ENCODE data around the gene CACNG6. TPM values are rescaled to one million over a fixed set of nuclear protein-coding genes. Genes with fewer than 3 reads are reported as not detected.

Gene CACNG6
- total RNA-seq, 5 donors from 2014 or later (not counting 1 experiment from before 2014, with no cell fraction given): not detected

DNA sequence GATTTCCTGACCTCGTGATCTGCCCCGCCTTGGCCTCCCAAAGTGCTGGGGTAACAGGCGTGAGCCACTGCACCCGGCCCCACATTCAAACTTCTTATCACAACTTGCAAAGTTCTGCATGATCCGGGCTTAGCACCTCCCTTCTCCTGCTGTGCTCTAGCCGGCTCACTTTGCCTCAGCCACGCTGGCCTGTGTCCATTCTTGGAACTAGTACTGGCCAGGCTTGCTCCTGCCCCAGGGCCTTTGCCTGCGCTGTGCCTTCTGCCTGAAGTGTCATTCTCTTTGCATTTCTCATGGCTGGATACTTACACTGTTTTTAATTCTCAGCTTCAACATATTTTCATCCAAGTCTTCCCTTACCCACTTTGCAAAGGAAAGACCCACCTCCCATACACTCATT, 29.9 kb downstream of the CACNG6 start:
- H3K27me3 Mint-ChIP-seq: peaks cover 29 to 42% of the 10 kb centered on the region in 2 donors
- no peak overlapping the region for H3K4me3 Mint-ChIP-seq
- H3K27ac Mint-ChIP-seq: no peak overlapping the region
- Histone ChIP-seq H3K27me3 (replicated peaks in 1 of 2; ENCODE audit: control insufficient read depth in 2 of 2, extremely low read depth in 1 of 2, insufficient read depth in 2 of 2, low read length in 1 of 2) (peaks cover 0 to 54% of the 10 kb centered on the region in 2 experiments), H3K9me3 (no peaks in the 10 kb centered on the region), H3K36me3 (ENCODE audit: control insufficient read depth in 2 of 2, extremely low read depth in 1 of 2, insufficient read depth in 1 of 2, low read length in 1 of 2) (no peaks in the 10 kb centered on the region), H3K4me3 (ENCODE audit: control insufficient read depth in 1 of 2, extremely low read depth in 1 of 2, low read length in 1 of 2) (no peak overlapping the region), H3K27ac (ENCODE audit: low read length) (no peak overlapping the region), H3K4me1 (ENCODE audit: control insufficient read depth in 1 of 2, extremely low read depth in 1 of 2, insufficient read depth in 2 of 2, low read length in 2 of 2) (peaks cover 0 to 7% of the 10 kb centered on the region in 2 experiments)
- 86% methylated on average over 8 of the region's 8 CpGs for WGBS (ENCODE audit: insufficient coverage)
- H3K4me1 Mint-ChIP-seq: peaks cover 0 to 3% (median 2%) of the 10 kb centered on the region in 3 donors
- DNase-seq (no peak), ATAC-seq (replicated peaks in 1 of 4) (no peak)
- POLR2A ChIA-PET: no interaction called here
- CTCF ChIA-PET: no interaction called here
- H3K9me3 Mint-ChIP-seq: no peaks in the 10 kb centered on the region
- no peaks in the 10 kb centered on the region for H3K36me3 Mint-ChIP-seq

DNA sequence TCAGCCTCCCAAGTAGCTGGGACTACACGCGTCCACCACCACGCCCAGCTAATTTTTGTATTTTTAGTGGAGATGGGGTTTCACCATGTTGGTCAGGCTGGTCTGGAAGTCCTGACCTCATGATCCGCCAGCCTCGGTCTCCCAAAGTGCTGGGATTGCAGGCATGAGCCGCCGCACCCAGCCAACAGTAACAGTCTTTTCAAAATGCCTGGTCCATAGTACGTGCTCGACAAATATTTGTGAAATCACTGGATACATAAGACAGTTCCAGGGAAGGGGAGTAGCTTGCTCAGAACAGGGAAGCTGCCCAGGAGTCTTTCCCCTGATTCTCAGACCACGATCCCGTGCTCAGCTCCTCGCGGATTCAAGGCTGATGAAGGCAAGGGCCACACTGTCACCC, 30.5 kb downstream of the CACNG6 start:
- no peak overlapping the region for H3K4me3 Mint-ChIP-seq
- Histone ChIP-seq H3K27me3 (replicated peaks in 1 of 2; ENCODE audit: control insufficient read depth in 2 of 2, extremely low read depth in 1 of 2, insufficient read depth in 2 of 2, low read length in 1 of 2) (peaks cover 0 to 54% of the 10 kb centered on the region in 2 experiments), H3K36me3 (ENCODE audit: control insufficient read depth in 2 of 2, extremely low read depth in 1 of 2, insufficient read depth in 1 of 2, low read length in 1 of 2) (no peaks in the 10 kb centered on the region), H3K4me1 (ENCODE audit: control insufficient read depth in 1 of 2, extremely low read depth in 1 of 2, insufficient read depth in 2 of 2, low read length in 2 of 2) (peaks cover 0 to 7% of the 10 kb centered on the region in 2 experiments), H3K4me3 (ENCODE audit: control insufficient read depth in 1 of 2, extremely low read depth in 1 of 2, low read length in 1 of 2) (no peak overlapping the region), H3K9me3 (no peaks in the 10 kb centered on the region), H3K27ac (ENCODE audit: low read length) (no peak overlapping the region)
- H3K27me3 Mint-ChIP-seq: peaks cover 29 to 44% of the 10 kb centered on the region in 2 donors
- CTCF ChIA-PET: interaction anchor here in 1 of 2 donors (0.6 kb wide), 1 partner anchor 14 kb away, joined by 3 read pairs; no protein-coding TSS in a partner anchor
- no peaks in the 10 kb centered on the region for H3K9me3 Mint-ChIP-seq
- H3K27ac Mint-ChIP-seq: no peak overlapping the region
- no peaks in the 10 kb centered on the region for H3K36me3 Mint-ChIP-seq
- H3K4me1 Mint-ChIP-seq: peaks cover 0 to 3% (median 2%) of the 10 kb centered on the region in 3 donors
- no peak for DNase-seq
- WGBS (ENCODE audit: insufficient coverage): 91% methylated on average over 8 of the region's 13 CpGs
- no peak for ATAC-seq (replicated peaks in 1 of 4)
- POLR2A ChIA-PET: no interaction called here

DNA sequence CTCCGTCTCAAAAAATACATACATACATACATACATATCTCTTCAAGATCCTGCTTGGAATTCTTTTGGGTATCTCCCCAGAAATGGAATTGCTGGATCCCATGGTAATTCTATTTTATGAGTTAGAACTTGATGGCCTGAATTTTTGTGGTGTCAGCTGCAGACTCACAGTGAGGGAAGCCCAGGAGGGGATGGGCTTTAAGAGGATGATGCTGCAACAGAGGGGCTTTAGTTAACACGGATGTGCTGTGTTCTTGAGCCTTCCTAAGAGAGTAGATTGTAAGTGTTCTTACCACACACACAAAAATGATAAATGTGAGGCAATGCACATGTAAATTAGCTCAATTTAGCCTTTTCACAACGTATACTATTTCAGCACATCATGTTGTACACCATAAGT, 31.8 kb downstream of the CACNG6 start:
- H3K36me3 ChIP-seq (ENCODE audit: control insufficient read depth in 2 of 2, extremely low read depth in 1 of 2, insufficient read depth in 1 of 2, low read length in 1 of 2): no peaks in the 10 kb centered on the region
- peaks cover 22 to 39% of the 10 kb centered on the region in 2 donors for H3K27me3 Mint-ChIP-seq
- no peak overlapping the region for H3K4me3 ChIP-seq (ENCODE audit: control insufficient read depth in 1 of 2, extremely low read depth in 1 of 2, low read length in 1 of 2)
- H3K4me1 Mint-ChIP-seq: peaks cover 0 to 3% (median 2%) of the 10 kb centered on the region in 3 donors
- no peaks in the 10 kb centered on the region for H3K9me3 ChIP-seq
- ATAC-seq (replicated peaks in 1 of 4) (no peak), DNase-seq (no peak)
- peaks cover 0 to 51% of the 10 kb centered on the region in 2 experiments for H3K27me3 ChIP-seq (replicated peaks in 1 of 2; ENCODE audit: control insufficient read depth in 2 of 2, extremely low read depth in 1 of 2, insufficient read depth in 2 of 2, low read length in 1 of 2)
- H3K9me3 Mint-ChIP-seq: no peaks in the 10 kb centered on the region
- no peak overlapping the region for H3K27ac Mint-ChIP-seq
- POLR2A ChIA-PET: no interaction called here
- H3K4me3 Mint-ChIP-seq: no peak overlapping the region
- WGBS (ENCODE audit: insufficient coverage): no CpG with 5 or more reads among the region's 3 CpGs
- H3K27ac ChIP-seq (ENCODE audit: low read length): no peak overlapping the region
- peaks cover 0 to 7% of the 10 kb centered on the region in 2 experiments for H3K4me1 ChIP-seq (ENCODE audit: control insufficient read depth in 1 of 2, extremely low read depth in 1 of 2, insufficient read depth in 2 of 2, low read length in 2 of 2)
- no peaks in the 10 kb centered on the region for H3K36me3 Mint-ChIP-seq
- CTCF ChIA-PET: interaction anchor here in 1 of 2 donors (0.6 kb wide), 2 partner anchors 36 to 180 kb away, joined by 3 to 4 read pairs; no protein-coding TSS in a partner anchor

DNA sequence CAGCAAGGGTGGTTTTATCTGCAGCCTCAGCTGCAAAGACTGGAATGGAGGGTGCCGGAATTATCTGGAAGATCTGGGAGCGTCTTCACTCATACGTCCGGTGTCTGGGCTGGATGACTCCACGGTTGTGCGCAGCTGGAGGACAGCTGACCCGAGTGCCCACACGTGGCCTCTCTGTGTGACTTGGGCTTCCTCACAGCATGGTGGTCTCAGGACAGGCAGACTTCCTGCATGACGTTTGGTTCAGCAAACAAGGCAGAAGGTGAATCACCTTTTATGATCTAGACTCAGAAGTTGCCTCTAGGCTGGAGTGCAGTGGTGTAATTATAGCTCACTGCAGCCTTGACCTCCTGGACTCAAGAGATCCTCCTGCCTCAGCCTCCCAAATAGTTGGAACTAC, 33.2 kb downstream of the CACNG6 start:
- H3K27ac ChIP-seq (ENCODE audit: low read length): no peak overlapping the region
- H3K9me3 ChIP-seq: no peaks in the 10 kb centered on the region
- Mint-ChIP-seq H3K4me1 (peaks cover 0 to 3% (median 2%) of the 10 kb centered on the region in 3 donors), H3K27ac (no peak overlapping the region), H3K36me3 (no peaks in the 10 kb centered on the region), H3K27me3 (peaks cover 29 to 47% of the 10 kb centered on the region in 2 donors), H3K4me3 (no peak overlapping the region), H3K9me3 (no peaks in the 10 kb centered on the region)
- H3K36me3 ChIP-seq (ENCODE audit: control insufficient read depth in 2 of 2, extremely low read depth in 1 of 2, insufficient read depth in 1 of 2, low read length in 1 of 2): no peaks in the 10 kb centered on the region
- H3K4me3 ChIP-seq (ENCODE audit: control insufficient read depth in 1 of 2, extremely low read depth in 1 of 2, low read length in 1 of 2): no peak overlapping the region
- DNase-seq: no peak
- no peak for ATAC-seq (replicated peaks in 1 of 4)
- peaks cover 0 to 51% of the 10 kb centered on the region in 2 experiments for H3K27me3 ChIP-seq (replicated peaks in 1 of 2; ENCODE audit: control insufficient read depth in 2 of 2, extremely low read depth in 1 of 2, insufficient read depth in 2 of 2, low read length in 1 of 2)
- 72% methylated on average over 9 of the region's 9 CpGs for WGBS (ENCODE audit: insufficient coverage)
- ChIA-PET CTCF (interaction anchor here in 1 of 2 donors (0.6 to 1.1 kb wide), 3 partner anchors 9 to 232 kb away, joined by 3 read pairs; no protein-coding TSS in a partner anchor), POLR2A (no interaction called here)
- H3K4me1 ChIP-seq (ENCODE audit: control insufficient read depth in 1 of 2, extremely low read depth in 1 of 2, insufficient read depth in 2 of 2, low read length in 2 of 2): peaks cover 0 to 7% of the 10 kb centered on the region in 2 experiments

DNA sequence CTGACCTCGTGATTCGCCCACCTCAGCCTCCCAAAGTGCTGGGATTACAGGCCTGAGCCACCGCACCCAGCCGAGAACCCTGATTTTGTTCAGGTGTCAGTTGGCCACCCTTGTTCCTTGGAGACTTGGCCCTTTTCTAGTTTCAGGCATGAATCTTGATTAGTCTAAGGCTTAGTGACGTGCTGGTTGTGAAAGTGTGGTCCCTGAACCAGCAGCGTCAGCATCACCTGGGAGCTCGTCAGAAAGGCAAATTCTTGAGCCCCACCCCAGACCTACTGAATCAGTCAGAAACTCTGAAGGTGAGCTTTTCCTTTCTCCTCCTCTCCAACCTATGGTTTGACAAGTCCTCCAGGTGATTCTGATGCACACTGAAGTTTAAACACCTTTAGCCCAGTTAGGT, 35.2 kb downstream of the CACNG6 start:
- ATAC-seq (replicated peaks in 1 of 4) (no peak), DNase-seq (no peak)
- Mint-ChIP-seq H3K4me1 (peaks cover 0 to 3% (median 2%) of the 10 kb centered on the region in 3 donors), H3K4me3 (no peak overlapping the region), H3K27ac (no peak overlapping the region), H3K9me3 (no peaks in the 10 kb centered on the region), H3K36me3 (no peaks in the 10 kb centered on the region), H3K27me3 (peaks cover 27 to 53% of the 10 kb centered on the region in 2 donors)
- POLR2A ChIA-PET: no interaction called here
- Histone ChIP-seq H3K9me3 (no peaks in the 10 kb centered on the region), H3K36me3 (ENCODE audit: control insufficient read depth in 2 of 2, extremely low read depth in 1 of 2, insufficient read depth in 1 of 2, low read length in 1 of 2) (no peaks in the 10 kb centered on the region), H3K4me1 (ENCODE audit: control insufficient read depth in 1 of 2, extremely low read depth in 1 of 2, insufficient read depth in 2 of 2, low read length in 2 of 2) (peaks cover 0 to 7% of the 10 kb centered on the region in 2 experiments), H3K4me3 (ENCODE audit: control insufficient read depth in 1 of 2, extremely low read depth in 1 of 2, low read length in 1 of 2) (no peak overlapping the region), H3K27ac (ENCODE audit: low read length) (no peak overlapping the region), H3K27me3 (replicated peaks in 1 of 2; ENCODE audit: control insufficient read depth in 2 of 2, extremely low read depth in 1 of 2, insufficient read depth in 2 of 2, low read length in 1 of 2) (peaks cover 0 to 46% of the 10 kb centered on the region in 2 experiments)
- WGBS (ENCODE audit: insufficient coverage): no CpG with 5 or more reads among the region's 7 CpGs
- CTCF ChIA-PET: interaction anchor here in 1 of 2 donors (0.6 kb wide), 1 partner anchor 9 kb away, joined by 4 read pairs; no protein-coding TSS in a partner anchor

DNA sequence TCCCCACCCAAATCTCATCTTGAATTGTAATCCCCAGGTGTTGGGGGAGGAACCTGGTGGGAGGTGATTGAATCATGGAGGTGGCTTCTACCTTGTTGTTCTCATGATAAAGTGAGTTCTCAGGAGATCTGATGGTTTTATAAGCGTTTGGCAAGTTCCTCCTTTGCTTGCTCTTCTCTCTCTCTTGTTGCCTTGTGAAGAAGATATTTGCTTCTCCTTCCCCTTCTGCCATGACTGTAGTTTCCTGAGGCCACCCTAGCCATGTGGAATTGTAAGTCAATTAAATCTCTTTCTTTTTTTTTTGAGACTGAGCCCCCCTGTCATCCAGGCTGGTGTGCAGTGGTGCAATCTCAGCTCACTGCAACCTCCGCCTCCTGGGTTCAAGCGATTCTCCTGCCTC, 37.9 kb downstream of the CACNG6 start:
- Histone ChIP-seq H3K36me3 (ENCODE audit: control insufficient read depth in 2 of 2, extremely low read depth in 1 of 2, insufficient read depth in 1 of 2, low read length in 1 of 2) (no peaks in the 10 kb centered on the region), H3K4me1 (ENCODE audit: control insufficient read depth in 1 of 2, extremely low read depth in 1 of 2, insufficient read depth in 2 of 2, low read length in 2 of 2) (no peaks in the 10 kb centered on the region), H3K4me3 (ENCODE audit: control insufficient read depth in 1 of 2, extremely low read depth in 1 of 2, low read length in 1 of 2) (no peak overlapping the region), H3K27ac (ENCODE audit: low read length) (no peak overlapping the region), H3K9me3 (no peaks in the 10 kb centered on the region), H3K27me3 (replicated peaks in 1 of 2; ENCODE audit: control insufficient read depth in 2 of 2, extremely low read depth in 1 of 2, insufficient read depth in 2 of 2, low read length in 1 of 2) (peaks cover 0 to 24% of the 10 kb centered on the region in 2 experiments)
- peaks cover 21 to 36% of the 10 kb centered on the region in 2 donors for H3K27me3 Mint-ChIP-seq
- no CpG with 5 or more reads among the region's 3 CpGs for WGBS (ENCODE audit: insufficient coverage)
- DNase-seq (no peak), ATAC-seq (replicated peaks in 1 of 4) (no peak)
- H3K4me1 Mint-ChIP-seq: no peaks in the 10 kb centered on the region
- H3K36me3 Mint-ChIP-seq: no peaks in the 10 kb centered on the region
- H3K9me3 Mint-ChIP-seq: no peaks in the 10 kb centered on the region
- CTCF ChIA-PET: interaction anchor here (0.6 to 1.3 kb wide), 4 partner anchors 52 to 1000 kb away, joined by 3 to 7 read pairs (median 4); no protein-coding TSS in a partner anchor
- no peak overlapping the region for H3K27ac Mint-ChIP-seq
- POLR2A ChIA-PET: no interaction called here
- no peak overlapping the region for H3K4me3 Mint-ChIP-seq

All from T-cell (primary cell).